GM19372 (cell line): ENCODE measurements around the gene C1orf167.

Experiments used
- ATAC-seq: cut with Tn5 transposase; IDR thresholded peaks from one replicate; pipeline ENCODE4 v1.9.1; 2021; ENCODE audit warnings: mild to moderate bottlenecking, low read depth, moderate library complexity; ENCODE audit not compliant: unreplicated experiment

Gene C1orf167

DNA sequence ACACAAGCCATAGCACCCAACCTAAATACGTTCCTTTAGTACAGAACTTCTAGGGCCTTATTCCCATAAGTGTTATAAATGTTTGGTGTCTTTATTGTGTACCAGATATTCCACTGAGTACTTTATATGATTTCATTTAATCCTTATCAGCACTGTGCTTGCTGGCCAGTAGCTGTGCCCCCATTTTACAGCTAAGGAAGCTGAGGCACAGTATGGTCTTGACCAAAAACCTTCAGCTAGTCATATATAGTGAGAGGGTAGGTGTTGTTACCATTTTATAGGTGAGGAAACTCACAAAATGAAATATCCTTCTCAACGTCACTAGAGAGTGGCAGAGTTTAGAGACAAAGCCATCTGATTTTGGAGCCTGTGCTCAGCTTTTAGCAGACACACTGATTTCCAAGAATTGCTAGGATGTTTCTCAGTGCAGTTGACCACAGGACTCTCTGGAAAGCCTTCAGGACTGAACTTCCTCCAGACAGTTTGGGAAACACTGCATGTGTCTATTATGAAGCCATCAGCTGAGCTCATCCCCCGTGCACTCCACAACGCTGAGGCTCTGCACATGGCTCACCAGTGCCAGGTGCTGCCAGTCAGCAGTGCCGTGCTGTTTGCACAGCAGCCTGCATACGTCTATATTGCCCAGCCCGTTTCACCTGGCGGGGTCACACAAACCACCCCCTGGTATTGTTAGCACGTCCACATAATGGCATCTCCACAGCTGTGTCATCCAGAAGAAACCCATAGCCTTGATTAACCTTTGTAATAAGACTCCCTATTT, 70.1 kb downstream of the C1orf167 start:
- no peak for ATAC-seq

DNA sequence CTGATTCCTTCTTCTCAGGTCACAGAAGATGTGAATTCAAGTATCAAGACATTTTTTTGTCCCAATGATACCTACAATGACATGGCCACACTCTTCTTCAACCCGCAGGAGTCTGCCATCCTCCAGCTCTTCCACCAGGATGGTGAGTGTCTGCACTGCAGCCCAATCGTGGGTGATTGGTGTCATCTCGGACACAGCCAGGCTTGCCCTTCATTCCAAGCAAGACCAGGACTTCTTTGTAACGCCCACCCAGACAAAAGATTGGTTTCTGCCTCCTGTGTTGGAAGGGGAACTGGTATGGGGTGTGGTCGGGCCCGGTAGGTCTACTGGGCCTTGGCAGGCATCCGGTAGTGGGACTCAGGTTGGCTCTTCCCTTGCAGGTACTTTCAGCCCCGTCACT, 71.5 kb downstream of the C1orf167 start:
- ATAC-seq, result no peak

DNA sequence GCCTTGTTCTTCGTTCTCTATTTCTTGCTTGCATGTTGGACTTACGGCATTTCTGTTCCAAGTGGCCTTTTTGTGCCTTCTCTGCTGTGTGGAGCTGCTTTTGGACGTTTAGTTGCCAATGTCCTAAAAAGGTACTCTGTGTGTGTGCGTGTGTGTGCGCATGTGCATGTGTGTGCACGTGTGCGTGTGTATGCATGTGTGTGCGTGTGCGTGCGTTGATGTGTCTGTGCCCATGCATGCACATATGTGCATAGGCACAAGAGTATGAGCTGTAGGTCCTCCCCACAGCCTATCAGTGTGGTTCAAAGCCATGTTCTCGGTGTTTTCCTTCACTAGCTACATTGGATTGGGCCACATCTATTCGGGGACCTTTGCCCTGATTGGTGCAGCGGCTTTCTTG, 71.9 kb downstream of the C1orf167 start:
- no peak for ATAC-seq

DNA sequence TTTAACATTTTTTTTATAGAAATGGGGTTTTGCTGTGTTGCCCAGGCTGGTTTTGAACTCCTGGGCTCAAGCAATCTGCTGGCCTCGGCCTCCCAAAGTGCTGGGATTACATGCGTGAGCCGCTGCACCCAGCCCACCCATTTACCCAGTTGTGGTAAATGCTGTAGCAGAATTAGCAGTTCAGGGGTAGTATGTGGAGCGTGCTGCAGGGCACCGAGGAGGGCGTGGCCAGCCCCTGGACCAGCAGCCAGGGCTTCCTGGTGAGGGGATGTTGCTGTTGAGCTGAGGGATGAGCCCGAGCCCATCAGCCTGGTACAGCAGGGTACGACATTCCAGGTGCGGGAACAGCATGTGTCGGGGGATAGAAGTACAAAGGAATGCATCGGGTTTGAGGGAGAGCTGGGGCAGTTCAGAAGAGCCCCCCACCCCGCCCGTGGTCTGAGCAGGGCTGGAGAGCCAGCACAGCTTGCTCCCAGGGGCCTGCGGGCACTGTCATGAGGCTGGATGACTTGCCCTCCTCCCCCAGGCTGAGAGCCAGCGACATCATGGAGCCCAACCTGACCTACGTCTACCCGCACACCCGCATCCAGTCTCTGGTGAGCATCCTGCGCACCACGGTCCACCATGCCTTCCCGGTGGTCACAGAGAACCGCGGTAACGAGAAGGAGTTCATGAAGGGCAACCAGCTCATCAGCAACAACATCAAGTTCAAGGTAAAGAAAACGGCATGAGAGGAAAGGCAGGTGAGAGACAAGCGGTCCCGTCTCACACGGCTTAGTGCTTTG, 73.6 kb downstream of the C1orf167 start:
- no peak for ATAC-seq

DNA sequence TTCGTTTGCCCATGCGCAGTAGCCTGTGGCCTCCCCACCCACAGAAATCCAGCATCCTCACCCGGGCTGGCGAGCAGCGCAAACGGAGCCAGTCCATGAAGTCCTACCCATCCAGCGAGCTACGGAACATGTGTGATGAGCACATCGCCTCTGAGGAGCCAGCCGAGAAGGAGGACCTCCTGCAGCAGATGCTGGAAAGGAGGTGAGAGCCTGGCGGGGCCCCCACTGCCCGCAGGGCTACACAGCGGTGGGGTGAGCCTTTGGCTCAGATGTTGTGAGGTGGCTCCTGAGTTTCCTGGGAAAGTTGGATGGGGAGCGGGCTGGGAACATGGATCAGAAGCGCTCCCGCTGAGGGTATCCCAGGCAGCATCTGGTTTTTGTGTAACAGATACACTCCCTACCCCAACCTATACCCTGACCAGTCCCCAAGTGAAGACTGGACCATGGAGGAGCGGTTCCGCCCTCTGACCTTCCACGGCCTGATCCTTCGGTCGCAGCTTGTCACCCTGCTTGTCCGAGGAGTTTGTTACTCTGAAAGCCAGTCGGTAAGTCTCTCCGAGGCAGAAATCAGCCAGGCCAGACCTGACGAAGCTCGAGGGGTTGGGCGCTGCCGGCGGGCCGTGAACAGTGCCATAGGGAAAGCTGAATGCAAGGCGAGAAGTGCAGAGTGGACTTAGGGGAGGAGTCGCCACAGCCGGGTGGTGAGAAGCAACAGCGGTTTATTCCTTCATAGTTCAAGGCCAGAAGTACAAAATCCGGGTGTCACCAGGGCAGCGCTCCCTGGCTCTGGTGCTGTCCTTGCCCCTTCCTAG, 75.2 kb downstream of the C1orf167 start:
- no peak for ATAC-seq

DNA sequence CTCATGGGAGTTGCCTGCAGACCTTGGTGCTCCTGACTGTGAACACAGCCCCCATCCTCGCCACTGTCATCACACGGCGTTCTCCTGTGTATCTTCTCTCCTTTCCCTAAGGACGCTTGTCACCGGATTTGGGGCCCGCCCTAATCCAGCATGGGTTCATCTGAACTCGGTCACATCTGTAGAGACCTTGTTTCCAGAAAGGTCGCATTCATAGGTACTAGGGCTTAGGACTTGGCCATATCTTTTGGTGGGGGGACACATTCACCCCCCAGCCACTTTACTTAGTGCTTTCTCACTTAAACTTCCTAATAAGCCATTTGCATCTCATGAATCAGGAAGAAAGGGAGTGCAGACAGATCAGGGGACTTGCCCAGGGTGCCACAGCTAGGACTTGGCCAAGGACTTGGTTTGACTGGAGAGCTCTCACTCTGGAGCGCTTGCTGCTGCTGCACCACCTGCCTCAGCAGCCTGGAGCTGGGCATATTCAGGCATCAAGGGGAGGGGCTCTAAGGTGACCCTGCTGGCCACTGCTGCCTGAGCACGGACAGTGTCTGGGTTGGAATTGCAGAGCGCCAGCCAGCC, 75.9 kb downstream of the C1orf167 start:
- no peak for ATAC-seq

DNA sequence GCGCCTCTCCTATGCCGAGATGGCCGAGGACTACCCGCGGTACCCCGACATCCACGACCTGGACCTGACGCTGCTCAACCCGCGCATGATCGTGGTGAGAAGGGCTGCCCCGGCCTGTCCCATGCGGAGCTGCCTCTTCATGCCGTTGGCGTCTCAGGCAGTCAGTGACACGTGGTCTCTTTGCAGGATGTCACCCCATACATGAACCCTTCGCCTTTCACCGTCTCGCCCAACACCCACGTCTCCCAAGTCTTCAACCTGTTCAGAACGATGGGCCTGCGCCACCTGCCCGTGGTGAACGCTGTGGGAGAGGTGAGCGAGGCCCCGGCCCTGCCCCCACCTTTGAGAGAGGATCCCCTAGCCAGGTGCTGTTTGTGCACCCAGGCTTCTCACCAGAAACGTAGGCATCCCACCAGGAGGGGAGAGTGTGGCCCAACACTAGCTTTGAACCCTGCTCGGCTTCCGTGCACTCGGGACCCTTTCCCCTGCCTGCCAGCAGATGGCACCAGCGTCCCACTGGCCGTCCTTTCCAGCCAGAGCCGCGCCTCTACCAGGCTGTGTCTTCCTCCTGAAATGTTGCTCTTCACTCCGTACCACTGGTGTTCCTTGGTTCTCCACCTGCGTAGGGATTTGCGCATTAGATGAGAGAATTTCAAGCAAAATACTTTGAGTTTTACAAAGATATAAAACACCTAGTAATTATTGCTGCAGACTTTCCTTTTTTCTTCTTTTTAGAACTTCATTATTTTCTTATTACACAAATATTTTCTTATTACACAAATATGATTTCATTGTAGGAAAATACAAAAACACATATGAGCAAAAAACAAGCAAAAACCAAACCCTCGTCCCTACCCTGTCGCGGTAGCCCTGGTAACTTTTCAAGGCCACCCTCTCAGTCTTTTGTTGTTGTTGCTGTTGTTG, 76.6 kb downstream of the C1orf167 start:
- no peak for ATAC-seq
